ENCODE results near the gene DCTN4. TPM values are rescaled to one million over a fixed set of nuclear protein-coding genes. Genes with fewer than 3 reads are reported as not detected.
A peak's percentile ranks its signal among the peaks of the same experiment; 100 is the strongest.

DCTN4 gene
- total RNA-seq, 1 donor from 2014 or later = 73.3 TPM

DNA sequence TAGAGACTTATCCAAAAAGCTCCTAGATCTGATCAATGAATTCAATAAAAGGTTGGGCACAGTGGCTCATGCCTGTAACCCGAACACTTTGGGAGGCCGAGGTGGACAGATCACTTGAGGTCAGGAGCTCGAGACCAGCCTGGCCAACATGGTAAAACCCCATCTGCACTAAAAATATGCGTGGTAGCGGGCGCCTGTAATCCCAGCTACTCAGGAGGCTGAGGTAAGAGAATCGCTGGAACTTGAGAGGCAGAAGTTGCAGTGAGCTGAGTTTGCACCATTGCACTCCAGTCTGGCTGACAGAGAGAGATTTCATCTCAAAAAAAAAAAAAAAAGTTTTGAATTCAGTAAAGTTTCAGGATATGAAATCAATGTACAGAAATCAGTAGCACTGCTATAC, 20.0 kb downstream of the DCTN4 start:
- no peaks in the 10 kb centered on the region for H3K27me3 Mint-ChIP-seq
- no peak overlapping the region for H3K27ac Mint-ChIP-seq
- H3K4me1 Mint-ChIP-seq (ENCODE audit: low read depth) = no peaks in the 10 kb centered on the region
- no peak for DNase-seq (ENCODE audit: low spot score, unreplicated experiment)
- TF ChIP-seq, protein P1, sequence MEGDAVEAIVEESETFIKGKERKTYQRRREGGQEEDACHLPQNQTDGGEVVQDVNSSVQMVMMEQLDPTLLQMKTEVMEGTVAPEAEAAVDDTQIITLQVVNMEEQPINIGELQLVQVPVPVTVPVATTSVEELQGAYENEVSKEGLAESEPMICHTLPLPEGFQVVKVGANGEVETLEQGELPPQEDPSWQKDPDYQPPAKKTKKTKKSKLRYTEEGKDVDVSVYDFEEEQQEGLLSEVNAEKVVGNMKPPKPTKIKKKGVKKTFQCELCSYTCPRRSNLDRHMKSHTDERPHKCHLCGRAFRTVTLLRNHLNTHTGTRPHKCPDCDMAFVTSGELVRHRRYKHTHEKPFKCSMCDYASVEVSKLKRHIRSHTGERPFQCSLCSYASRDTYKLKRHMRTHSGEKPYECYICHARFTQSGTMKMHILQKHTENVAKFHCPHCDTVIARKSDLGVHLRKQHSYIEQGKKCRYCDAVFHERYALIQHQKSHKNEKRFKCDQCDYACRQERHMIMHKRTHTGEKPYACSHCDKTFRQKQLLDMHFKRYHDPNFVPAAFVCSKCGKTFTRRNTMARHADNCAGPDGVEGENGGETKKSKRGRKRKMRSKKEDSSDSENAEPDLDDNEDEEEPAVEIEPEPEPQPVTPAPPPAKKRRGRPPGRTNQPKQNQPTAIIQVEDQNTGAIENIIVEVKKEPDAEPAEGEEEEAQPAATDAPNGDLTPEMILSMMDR (IDR thresholded peaks at IDR 0.05; ENCODE audit: unreplicated experiment) = no peak
- no peak overlapping the region for H3K4me3 Mint-ChIP-seq (ENCODE audit: low read depth)
- H3K36me3 Mint-ChIP-seq (ENCODE audit: insufficient read depth) = peaks cover 73% of the 10 kb centered on the region
- H3K9me3 Mint-ChIP-seq (ENCODE audit: low read depth) = peaks cover 27% of the 10 kb centered on the region

DNA sequence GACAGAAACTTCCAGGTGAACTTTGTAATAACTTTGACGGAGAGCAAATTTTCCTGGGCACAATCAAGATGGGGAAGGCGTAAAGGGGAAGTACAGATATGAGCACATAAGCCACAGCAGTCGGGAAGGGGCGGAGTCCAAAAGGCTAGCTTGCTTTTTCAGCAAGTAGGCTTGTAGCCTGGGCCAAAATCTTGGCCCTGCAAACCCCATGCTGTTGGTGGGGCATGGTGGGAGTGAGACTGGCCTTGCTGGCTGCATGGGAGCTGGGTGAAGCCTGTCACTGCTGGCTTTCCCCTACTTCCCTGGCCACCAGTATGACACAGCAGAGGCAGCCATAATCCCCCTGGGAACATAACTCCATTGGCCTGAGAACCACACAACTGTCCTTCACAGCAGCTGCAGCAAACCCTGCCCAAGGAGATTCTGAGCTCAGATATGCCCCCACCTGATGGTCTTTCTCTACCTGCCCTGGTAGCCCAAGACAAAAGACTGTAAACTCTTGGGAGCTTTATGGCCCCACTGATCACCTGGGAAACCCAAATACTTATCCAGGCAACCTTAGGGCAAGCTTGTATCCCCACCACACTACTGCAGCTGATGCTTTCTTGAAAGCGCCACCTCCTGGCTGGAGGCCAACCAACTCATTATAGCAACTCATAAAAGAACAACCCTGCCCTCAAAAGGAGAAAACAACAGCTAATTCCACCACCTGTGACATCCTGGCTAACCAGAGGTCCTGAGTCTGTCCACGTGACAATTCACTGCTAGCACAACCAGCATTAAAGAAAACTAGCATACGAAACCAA, 24.0 kb downstream of the DCTN4 start:
- Mint-ChIP-seq H3K27ac (no peak overlapping the region), H3K9me3 (ENCODE audit: low read depth) (peaks cover 23% of the 10 kb centered on the region), H3K36me3 (ENCODE audit: insufficient read depth) (peaks cover 62% of the 10 kb centered on the region), H3K27me3 (no peaks in the 10 kb centered on the region), H3K4me3 (ENCODE audit: low read depth) (no peak overlapping the region), H3K4me1 (ENCODE audit: low read depth) (no peaks in the 10 kb centered on the region)
- no peak for DNase-seq (ENCODE audit: low spot score, unreplicated experiment)
- TF ChIP-seq, protein P1 (IDR thresholded peaks at IDR 0.05; ENCODE audit: unreplicated experiment) = no peak

DNA sequence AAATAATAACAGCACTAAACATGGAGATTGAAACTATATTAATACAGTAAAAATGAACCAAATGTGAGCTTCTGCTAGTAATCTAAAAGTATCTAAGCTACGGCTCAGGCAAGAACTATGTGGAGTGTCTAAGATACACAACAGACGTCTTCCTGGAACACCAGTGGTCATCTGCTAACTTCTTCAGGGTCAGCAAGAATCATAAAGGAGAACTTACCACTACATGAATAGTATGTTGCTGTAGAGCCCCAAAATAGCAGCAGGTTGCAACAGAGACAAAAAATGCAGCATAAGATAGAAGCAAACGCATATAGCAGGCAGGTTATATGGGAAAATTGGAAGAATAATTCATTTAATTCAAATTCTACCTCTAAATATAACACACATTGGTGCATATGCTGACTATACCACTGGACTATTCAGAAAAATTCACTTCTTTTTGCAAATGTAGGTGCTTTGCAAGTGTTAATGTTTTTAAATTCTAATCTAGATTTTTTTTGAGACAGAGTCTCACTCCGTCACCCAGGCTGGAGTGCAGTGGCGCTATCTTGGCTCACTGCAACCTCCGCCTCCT, 27.1 kb downstream of the DCTN4 start:
- no peak for DNase-seq (ENCODE audit: low spot score, unreplicated experiment)

DNA sequence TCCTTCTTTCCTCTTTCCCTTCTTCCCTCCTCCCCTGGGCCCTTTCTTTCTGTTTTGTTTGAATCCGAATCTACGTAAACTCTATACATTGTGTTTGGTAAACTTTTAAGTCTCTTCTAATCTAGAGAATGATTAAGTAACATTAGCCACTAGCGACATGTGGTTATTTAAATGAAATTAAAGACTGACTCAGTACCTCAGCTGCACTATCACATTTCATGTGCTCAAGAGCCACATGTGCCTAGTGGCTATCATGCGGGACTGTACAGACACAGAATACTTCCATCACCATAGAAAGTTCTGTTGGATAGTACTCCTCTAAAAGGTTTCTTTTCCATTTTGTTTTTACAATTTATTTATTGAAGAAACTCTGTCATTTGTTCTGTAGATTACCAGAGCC, 29.0 kb downstream of the DCTN4 start:
- H3K27ac Mint-ChIP-seq = peak overlapping the region; percentile 46
- no peak overlapping the region for H3K4me3 Mint-ChIP-seq (ENCODE audit: low read depth)
- TF ChIP-seq, protein P1 (IDR thresholded peaks at IDR 0.05; ENCODE audit: unreplicated experiment) = no peak

More for the DNA sequence above, 27.1 kb downstream of the DCTN4 start:
- TF ChIP-seq, protein P1 (IDR thresholded peaks at IDR 0.05; ENCODE audit: unreplicated experiment) = no peak
- H3K36me3 Mint-ChIP-seq (ENCODE audit: insufficient read depth) = peaks cover 46% of the 10 kb centered on the region
- H3K4me1 Mint-ChIP-seq (ENCODE audit: low read depth) = no peaks in the 10 kb centered on the region
- no peak overlapping the region for H3K4me3 Mint-ChIP-seq (ENCODE audit: low read depth)
- peaks cover 13% of the 10 kb centered on the region for H3K9me3 Mint-ChIP-seq (ENCODE audit: low read depth)
- H3K27me3 Mint-ChIP-seq = no peaks in the 10 kb centered on the region
- H3K27ac Mint-ChIP-seq = no peak overlapping the region

DNA sequence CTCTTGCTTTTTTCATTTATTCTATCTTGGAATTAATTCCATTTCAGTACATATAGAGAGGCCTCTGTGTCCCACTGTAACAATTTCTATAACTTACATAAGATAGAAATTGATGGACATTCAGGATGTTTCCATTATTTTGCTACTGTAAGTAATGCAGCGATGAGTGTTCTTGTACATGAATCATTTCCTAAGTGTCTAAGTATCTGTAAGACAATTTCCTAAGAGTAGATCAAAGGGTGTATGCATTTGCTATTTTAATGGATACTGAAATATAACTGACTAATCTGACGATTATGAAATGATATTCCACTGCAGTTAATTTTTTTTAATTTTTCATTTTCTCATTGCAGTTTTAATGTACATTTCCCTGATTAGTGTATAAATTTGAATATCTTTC, 35.0 kb downstream of the DCTN4 start:
- no peak for DNase-seq (ENCODE audit: low spot score, unreplicated experiment)
- H3K4me1 Mint-ChIP-seq (ENCODE audit: low read depth) = no peaks in the 10 kb centered on the region
- no peak overlapping the region for H3K4me3 Mint-ChIP-seq (ENCODE audit: low read depth)
- no peak overlapping the region for H3K27ac Mint-ChIP-seq
- TF ChIP-seq, protein P1 (IDR thresholded peaks at IDR 0.05; ENCODE audit: unreplicated experiment) = no peak
- H3K27me3 Mint-ChIP-seq = no peaks in the 10 kb centered on the region
- no peaks in the 10 kb centered on the region for H3K9me3 Mint-ChIP-seq (ENCODE audit: low read depth)
- H3K36me3 Mint-ChIP-seq (ENCODE audit: insufficient read depth) = peaks cover 25% of the 10 kb centered on the region

More for the DNA sequence above, 29.0 kb downstream of the DCTN4 start:
- no peaks in the 10 kb centered on the region for H3K27me3 Mint-ChIP-seq
- no peak for DNase-seq (ENCODE audit: low spot score, unreplicated experiment)
- no peaks in the 10 kb centered on the region for H3K9me3 Mint-ChIP-seq (ENCODE audit: low read depth)
- H3K4me1 Mint-ChIP-seq (ENCODE audit: low read depth) = no peaks in the 10 kb centered on the region
- peaks cover 28% of the 10 kb centered on the region for H3K36me3 Mint-ChIP-seq (ENCODE audit: insufficient read depth)

Data from progenitor cell of endocrine pancreas (in vitro differentiated cells).